ENCODE data around the gene SERPINA1. TPM values are rescaled to one million over a fixed set of nuclear protein-coding genes. Genes with fewer than 3 reads are reported as not detected.

The SERPINA1 gene
- total and polyA plus RNA-seq, 2 donors from 2014 or later, result 1,861 to 2,184 TPM

DNA sequence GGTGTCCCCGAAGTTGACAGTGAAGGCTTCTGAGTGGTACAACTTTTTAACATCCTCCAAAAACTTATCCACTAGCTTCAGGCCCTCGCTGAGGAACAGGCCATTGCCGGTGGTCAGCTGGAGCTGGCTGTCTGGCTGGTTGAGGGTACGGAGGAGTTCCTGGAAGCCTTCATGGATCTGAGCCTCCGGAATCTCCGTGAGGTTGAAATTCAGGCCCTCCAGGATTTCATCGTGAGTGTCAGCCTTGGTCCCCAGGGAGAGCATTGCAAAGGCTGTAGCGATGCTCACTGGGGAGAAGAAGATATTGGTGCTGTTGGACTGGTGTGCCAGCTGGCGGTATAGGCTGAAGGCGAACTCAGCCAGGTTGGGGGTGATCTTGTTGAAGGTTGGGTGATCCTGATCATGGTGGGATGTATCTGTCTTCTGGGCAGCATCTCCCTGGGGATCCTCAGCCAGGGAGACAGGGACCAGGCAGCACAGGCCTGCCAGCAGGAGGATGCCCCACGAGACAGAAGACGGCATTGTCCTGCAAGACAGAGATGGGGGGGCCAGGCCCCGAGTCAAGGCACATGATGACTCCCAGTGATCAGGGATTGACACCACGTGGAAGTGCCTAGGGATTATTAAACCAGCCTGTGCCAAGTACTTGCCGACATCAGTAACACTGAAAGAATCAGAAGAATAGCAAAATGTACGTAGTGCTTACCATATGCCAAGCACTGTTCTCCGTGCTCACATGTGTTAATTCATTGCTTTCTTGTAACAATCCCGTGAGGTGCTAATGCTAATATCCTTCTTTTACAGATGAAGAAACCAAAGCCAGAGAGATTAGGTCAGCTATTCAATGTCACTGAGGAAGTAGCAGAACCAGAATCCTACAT is 5.4 kb downstream of the SERPINA1 start:
- Histone ChIP-seq H3K4me1 (ENCODE audit: control insufficient read depth in 2 of 3, insufficient read depth in 2 of 3, low read depth in 1 of 3, low read length in 3 of 3) (peaks cover 0 to 7% (median 0%) of the 10 kb centered on the region in 3 donors), H3K9me3 (ENCODE audit: control insufficient read depth in 2 of 3, insufficient read depth in 1 of 3, low read length in 3 of 3) (no peaks in the 10 kb centered on the region), H3K27ac (ENCODE audit: low read depth in 2 of 2, low read length in 2 of 2) (no peak overlapping the region), H3K27me3 (ENCODE audit: control insufficient read depth, insufficient read depth, low read length) (no peaks in the 10 kb centered on the region), H3K9ac (ENCODE audit: low read length in 3 of 3) (no peak overlapping the region), H3K36me3 (ENCODE audit: control insufficient read depth in 2 of 3, insufficient read depth in 3 of 3, low read length in 3 of 3) (peaks cover 0 to 19% (median 0%) of the 10 kb centered on the region in 3 donors), H3K4me3 (ENCODE audit: low read length in 3 of 3) (no peak overlapping the region)
- FAIRE-seq, result no peak
- TF ChIP-seq, protein P1, sequence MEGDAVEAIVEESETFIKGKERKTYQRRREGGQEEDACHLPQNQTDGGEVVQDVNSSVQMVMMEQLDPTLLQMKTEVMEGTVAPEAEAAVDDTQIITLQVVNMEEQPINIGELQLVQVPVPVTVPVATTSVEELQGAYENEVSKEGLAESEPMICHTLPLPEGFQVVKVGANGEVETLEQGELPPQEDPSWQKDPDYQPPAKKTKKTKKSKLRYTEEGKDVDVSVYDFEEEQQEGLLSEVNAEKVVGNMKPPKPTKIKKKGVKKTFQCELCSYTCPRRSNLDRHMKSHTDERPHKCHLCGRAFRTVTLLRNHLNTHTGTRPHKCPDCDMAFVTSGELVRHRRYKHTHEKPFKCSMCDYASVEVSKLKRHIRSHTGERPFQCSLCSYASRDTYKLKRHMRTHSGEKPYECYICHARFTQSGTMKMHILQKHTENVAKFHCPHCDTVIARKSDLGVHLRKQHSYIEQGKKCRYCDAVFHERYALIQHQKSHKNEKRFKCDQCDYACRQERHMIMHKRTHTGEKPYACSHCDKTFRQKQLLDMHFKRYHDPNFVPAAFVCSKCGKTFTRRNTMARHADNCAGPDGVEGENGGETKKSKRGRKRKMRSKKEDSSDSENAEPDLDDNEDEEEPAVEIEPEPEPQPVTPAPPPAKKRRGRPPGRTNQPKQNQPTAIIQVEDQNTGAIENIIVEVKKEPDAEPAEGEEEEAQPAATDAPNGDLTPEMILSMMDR (IDR thresholded peaks at IDR 0.05; ENCODE audit: borderline replicate concordance, extremely low read depth, insufficient read depth), result no peak
- DNase-seq, result peak in 1 of 5 donors; percentile 27
- intact Hi-C loops (cut with DNase I), result no loop called here

DNA sequence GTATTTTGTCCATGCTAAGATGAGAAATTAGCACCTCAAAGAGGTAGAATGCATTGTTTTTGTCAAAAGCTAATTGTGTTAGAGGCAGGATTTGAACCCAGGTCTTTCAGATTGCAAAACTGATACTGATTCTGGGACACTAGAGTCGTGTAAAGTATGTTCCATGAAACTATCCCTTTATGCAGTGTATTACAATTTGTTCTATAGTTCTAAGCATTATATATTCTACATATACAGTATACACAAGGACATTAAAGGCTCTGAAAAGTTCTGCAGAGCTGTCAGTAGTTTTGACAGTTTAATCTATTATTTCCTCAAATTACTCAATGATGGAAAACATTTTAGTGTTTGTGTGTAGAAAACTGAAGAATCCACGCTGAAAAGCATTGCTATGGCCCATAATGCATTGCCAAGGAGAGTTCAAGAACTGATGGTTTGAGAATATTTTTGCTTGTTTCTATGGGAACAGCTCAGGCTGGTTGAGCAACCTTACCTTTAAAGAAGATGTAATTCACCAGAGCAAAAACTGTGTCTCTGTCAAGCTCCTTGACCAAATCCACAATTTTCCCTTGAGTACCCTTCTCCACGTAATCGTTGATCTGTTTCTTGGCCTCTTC is 6.2 kb downstream of the SERPINA1 start:
- Histone ChIP-seq H3K4me1 (ENCODE audit: control insufficient read depth in 2 of 3, insufficient read depth in 2 of 3, low read depth in 1 of 3, low read length in 3 of 3) (peaks cover 0 to 7% (median 0%) of the 10 kb centered on the region in 3 donors), H3K9ac (ENCODE audit: low read length in 3 of 3) (no peak overlapping the region), H3K4me3 (ENCODE audit: low read length in 3 of 3) (no peak overlapping the region), H3K27ac (ENCODE audit: low read depth in 2 of 2, low read length in 2 of 2) (no peak overlapping the region), H3K9me3 (ENCODE audit: control insufficient read depth in 2 of 3, insufficient read depth in 1 of 3, low read length in 3 of 3) (no peaks in the 10 kb centered on the region), H3K36me3 (ENCODE audit: control insufficient read depth in 2 of 3, insufficient read depth in 3 of 3, low read length in 3 of 3) (peaks cover 0 to 19% (median 0%) of the 10 kb centered on the region in 3 donors), H3K27me3 (ENCODE audit: control insufficient read depth, insufficient read depth, low read length) (no peaks in the 10 kb centered on the region)
- intact Hi-C loops (cut with DNase I), result no loop called here
- TF ChIP-seq, protein P1 (IDR thresholded peaks at IDR 0.05; ENCODE audit: borderline replicate concordance, extremely low read depth, insufficient read depth), result no peak
- no peak for DNase-seq
- no peak for FAIRE-seq

DNA sequence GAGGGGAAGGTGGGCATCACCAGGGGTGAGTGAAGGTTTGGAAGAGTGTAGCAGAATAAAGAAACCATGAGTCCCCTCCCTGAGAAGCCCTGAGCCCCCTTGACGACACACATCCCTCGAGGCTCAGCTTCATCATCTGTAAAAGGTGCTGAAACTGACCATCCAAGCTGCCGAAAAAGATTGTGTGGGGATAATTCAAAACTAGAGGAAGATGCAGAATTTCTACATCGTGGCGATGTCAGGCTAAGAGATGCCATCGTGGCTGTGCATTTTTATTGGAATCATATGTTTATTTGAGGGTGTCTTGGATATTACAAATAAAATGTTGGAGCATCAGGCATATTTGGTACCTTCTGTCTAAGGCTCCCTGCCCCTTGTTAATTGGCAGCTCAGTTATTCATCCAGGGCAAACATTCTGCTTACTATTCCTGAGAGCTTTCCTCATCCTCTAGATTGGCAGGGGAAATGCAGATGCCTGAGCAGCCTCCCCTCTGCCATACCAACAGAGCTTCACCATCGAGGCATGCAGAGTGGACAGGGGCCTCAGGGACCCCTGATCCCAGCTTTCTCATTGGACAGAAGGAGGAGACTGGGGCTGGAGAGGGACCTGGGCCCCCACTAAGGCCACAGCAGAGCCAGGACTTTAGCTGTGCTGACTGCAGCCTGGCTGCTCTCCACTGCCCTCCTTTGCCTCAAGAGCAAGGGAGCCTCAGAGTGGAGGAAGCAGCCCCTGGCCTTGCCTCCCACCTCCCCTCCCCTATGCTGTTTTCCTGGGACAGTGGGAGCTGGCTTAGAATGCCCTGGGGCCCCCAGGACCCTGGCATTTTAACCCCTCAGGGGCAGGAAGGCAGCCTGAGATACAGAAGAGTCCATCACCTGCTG is 7.0 kb downstream of the SERPINA1 start:
- Histone ChIP-seq H3K27me3 (ENCODE audit: control insufficient read depth, insufficient read depth, low read length) (no peaks in the 10 kb centered on the region), H3K27ac (ENCODE audit: low read depth in 2 of 2, low read length in 2 of 2) (no peak overlapping the region), H3K4me1 (ENCODE audit: control insufficient read depth in 2 of 3, insufficient read depth in 2 of 3, low read depth in 1 of 3, low read length in 3 of 3) (peaks cover 0 to 7% (median 0%) of the 10 kb centered on the region in 3 donors), H3K9me3 (ENCODE audit: control insufficient read depth in 2 of 3, insufficient read depth in 1 of 3, low read length in 3 of 3) (no peaks in the 10 kb centered on the region), H3K36me3 (ENCODE audit: control insufficient read depth in 2 of 3, insufficient read depth in 3 of 3, low read length in 3 of 3) (peaks cover 0 to 19% (median 0%) of the 10 kb centered on the region in 3 donors), H3K9ac (ENCODE audit: low read length in 3 of 3) (no peak overlapping the region), H3K4me3 (ENCODE audit: low read length in 3 of 3) (no peak overlapping the region)
- FAIRE-seq (no peak), DNase-seq (peak in 1 of 5 donors; percentile 10)
- intact Hi-C loops (cut with DNase I), result no loop called here
- TF ChIP-seq, protein P1 (IDR thresholded peaks at IDR 0.05; ENCODE audit: borderline replicate concordance, extremely low read depth, insufficient read depth), result no peak
